ENCODE data around the gene SORL1-AS1.
"Not testable (repeated sequence)": the region's sequence is repeated elsewhere in the genome, so short reads cannot be mapped to it uniquely, and the experiment has no call there.

The SORL1-AS1 gene

GRCh38 chr11:121485216-121485615 is 32.4 kb upstream of the SORL1-AS1 start:
- Histone ChIP-seq H3K27me3 (ENCODE audit: control insufficient read depth, insufficient read depth, low read length) (no peaks in the 10 kb centered on the region), H3K4me3 (ENCODE audit: low read depth, low read length) (no peak overlapping the region), H3K4me1 (ENCODE audit: control insufficient read depth, insufficient read depth, low read length) (peaks cover 2% of the 10 kb centered on the region), H3K9me3 (ENCODE audit: control insufficient read depth, insufficient read depth, low read length) (no peaks in the 10 kb centered on the region), H3K9ac (ENCODE audit: low read depth, low read length) (no peak overlapping the region), H3K36me3 (ENCODE audit: control insufficient read depth, insufficient read depth, low read length) (no peaks in the 10 kb centered on the region)

DNA sequence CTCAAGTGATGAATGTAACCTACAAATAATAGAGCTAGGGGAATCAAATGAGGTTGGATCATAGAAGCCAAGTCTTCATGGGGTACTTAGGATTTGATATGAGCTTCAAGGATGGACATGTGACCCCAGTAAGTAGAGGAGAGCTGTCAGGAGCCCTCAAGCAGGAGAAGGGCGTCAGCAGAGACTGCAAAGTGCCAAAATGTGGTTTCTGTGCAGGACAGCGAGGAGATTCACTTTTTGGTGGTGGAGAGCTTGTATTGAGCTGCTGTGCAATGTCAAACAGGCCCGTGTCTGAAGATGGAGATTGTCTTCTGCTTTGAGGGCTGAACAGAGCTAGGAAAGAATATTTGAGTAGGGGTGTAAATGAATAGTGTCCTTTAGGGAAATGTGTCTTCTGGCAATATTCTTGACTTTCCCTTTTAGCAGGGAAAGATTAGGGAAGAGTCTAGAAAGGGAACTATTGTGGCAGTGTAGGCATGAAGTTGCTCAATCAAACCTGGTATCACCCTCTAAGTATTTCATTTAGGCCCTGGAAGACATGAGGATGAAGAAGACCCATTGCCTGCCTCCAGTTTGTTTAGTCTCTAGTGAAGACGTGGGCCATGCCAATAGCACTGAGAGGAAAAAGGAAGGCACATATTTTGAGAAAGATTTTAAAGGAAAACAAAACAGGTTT is 31.2 kb upstream of the SORL1-AS1 start:
- no peaks in the 10 kb centered on the region for H3K9me3 ChIP-seq (ENCODE audit: control insufficient read depth, insufficient read depth, low read length)
- no peaks in the 10 kb centered on the region for H3K36me3 ChIP-seq (ENCODE audit: control insufficient read depth, insufficient read depth, low read length)
- H3K9ac ChIP-seq (ENCODE audit: low read depth, low read length): no peak overlapping the region
- no peak overlapping the region for H3K4me3 ChIP-seq (ENCODE audit: low read depth, low read length)
- H3K4me1 ChIP-seq (ENCODE audit: control insufficient read depth, insufficient read depth, low read length): peaks cover 14% of the 10 kb centered on the region
- H3K27me3 ChIP-seq (ENCODE audit: control insufficient read depth, insufficient read depth, low read length): no peaks in the 10 kb centered on the region

- H3K4me3 ChIP-seq (ENCODE audit: low read depth, low read length): no peak overlapping the region
- no peaks in the 10 kb centered on the region for H3K9me3 ChIP-seq (ENCODE audit: control insufficient read depth, insufficient read depth, low read length)
Measured at GRCh38 chr11:121482231-121483129, 29.7 kb upstream of the SORL1-AS1 start.

DNA sequence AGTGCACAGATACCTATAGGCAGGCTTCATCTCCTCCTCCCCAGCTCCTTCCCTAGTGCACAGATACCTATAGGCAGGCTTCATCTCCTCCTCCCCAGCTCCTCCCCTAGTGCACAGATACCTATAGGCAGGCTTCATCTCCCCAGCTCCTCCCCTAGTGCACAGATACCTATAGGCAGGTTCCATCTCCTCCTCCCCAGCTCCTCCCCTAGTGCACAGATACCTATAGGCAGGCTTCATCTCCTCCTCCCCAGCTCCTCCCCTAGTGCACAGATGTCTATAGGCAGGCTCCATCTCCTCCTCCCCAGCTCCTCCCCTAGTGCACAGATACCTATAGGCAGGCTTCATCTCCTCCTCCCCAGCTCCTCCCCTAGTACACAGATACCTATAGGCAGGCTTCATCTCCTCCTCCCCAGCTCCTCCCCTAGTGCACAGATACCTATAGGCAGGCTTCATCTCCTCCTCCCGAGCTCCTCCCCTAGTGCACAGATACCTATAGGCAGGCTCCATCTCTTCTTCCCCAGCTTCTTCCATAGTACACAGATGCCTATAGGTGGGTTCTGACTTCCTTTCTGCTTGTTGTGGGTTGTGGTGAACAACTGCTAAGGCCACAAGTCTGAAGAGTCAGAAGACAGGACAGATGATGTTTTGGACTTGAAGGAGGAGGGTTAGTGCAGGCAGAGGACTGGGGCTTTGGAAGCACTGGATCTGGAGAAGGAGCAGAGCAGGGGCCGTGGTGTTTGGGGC is 28.9 kb upstream of the SORL1-AS1 start:
- peaks cover 27% of the 10 kb centered on the region for H3K4me1 ChIP-seq (ENCODE audit: control insufficient read depth, insufficient read depth, low read length)

More at GRCh38 chr11:121482231-121483129, 29.7 kb upstream of the SORL1-AS1 start:
- Histone ChIP-seq H3K9ac (ENCODE audit: low read depth, low read length) (no peak overlapping the region), H3K27me3 (ENCODE audit: control insufficient read depth, insufficient read depth, low read length) (no peaks in the 10 kb centered on the region), H3K4me1 (ENCODE audit: control insufficient read depth, insufficient read depth, low read length) (peaks cover 23% of the 10 kb centered on the region), H3K36me3 (ENCODE audit: control insufficient read depth, insufficient read depth, low read length) (no peaks in the 10 kb centered on the region)

DNA sequence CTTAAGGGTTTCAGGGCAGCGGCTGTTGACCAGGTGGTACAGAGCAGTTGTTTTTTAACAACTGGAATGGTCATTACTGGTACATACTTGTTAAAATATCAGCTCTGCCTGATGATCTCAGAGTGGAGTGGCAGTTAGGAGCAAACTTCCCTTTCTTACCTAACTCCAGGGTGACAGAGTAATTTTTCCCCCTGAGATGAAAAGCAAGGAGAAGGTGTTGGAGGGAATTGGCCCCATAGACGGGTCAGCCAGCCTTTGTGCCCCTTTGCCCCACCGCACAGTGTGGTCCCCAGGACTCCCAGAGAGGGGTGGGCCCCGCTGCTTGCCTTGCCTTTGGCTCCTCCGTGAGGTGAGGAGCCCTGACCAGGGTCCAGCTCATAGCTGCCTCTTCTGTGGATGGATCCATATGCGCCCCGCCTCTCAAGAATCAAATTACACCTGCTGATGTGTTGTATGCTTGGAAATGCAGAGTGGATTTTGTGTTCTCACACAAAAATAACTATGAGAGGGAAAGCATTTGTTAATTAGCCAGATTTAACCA is 27.0 kb upstream of the SORL1-AS1 start:
- H3K4me1 ChIP-seq (ENCODE audit: control insufficient read depth, insufficient read depth, low read length): peaks cover 27% of the 10 kb centered on the region

More for the DNA sequence above, 28.9 kb upstream of the SORL1-AS1 start:
- not testable (repeated sequence) for H3K9ac ChIP-seq (ENCODE audit: low read depth, low read length); H3K9me3 ChIP-seq (ENCODE audit: control insufficient read depth, insufficient read depth, low read length); H3K4me3 ChIP-seq (ENCODE audit: low read depth, low read length); H3K36me3 ChIP-seq (ENCODE audit: control insufficient read depth, insufficient read depth, low read length); H3K27me3 ChIP-seq (ENCODE audit: control insufficient read depth, insufficient read depth, low read length)

GRCh38 chr11:121478895-121479697 is 26.3 kb upstream of the SORL1-AS1 start:
- Histone ChIP-seq H3K9ac (ENCODE audit: low read depth, low read length) (peak overlapping the region; percentile 29), H3K36me3 (ENCODE audit: control insufficient read depth, insufficient read depth, low read length) (no peaks in the 10 kb centered on the region), H3K4me3 (ENCODE audit: low read depth, low read length) (peak overlapping the region; percentile 27), H3K9me3 (ENCODE audit: control insufficient read depth, insufficient read depth, low read length) (no peaks in the 10 kb centered on the region), H3K4me1 (ENCODE audit: control insufficient read depth, insufficient read depth, low read length) (peaks cover 27% of the 10 kb centered on the region), H3K27me3 (ENCODE audit: control insufficient read depth, insufficient read depth, low read length) (no peaks in the 10 kb centered on the region)

More for the DNA sequence above, 27.0 kb upstream of the SORL1-AS1 start:
- peak overlapping the region; percentile 27 for H3K4me3 ChIP-seq (ENCODE audit: low read depth, low read length)
- H3K9ac ChIP-seq (ENCODE audit: low read depth, low read length): no peak overlapping the region
- H3K36me3 ChIP-seq (ENCODE audit: control insufficient read depth, insufficient read depth, low read length): no peaks in the 10 kb centered on the region
- H3K9me3 ChIP-seq (ENCODE audit: control insufficient read depth, insufficient read depth, low read length): no peaks in the 10 kb centered on the region
- no peaks in the 10 kb centered on the region for H3K27me3 ChIP-seq (ENCODE audit: control insufficient read depth, insufficient read depth, low read length)

DNA sequence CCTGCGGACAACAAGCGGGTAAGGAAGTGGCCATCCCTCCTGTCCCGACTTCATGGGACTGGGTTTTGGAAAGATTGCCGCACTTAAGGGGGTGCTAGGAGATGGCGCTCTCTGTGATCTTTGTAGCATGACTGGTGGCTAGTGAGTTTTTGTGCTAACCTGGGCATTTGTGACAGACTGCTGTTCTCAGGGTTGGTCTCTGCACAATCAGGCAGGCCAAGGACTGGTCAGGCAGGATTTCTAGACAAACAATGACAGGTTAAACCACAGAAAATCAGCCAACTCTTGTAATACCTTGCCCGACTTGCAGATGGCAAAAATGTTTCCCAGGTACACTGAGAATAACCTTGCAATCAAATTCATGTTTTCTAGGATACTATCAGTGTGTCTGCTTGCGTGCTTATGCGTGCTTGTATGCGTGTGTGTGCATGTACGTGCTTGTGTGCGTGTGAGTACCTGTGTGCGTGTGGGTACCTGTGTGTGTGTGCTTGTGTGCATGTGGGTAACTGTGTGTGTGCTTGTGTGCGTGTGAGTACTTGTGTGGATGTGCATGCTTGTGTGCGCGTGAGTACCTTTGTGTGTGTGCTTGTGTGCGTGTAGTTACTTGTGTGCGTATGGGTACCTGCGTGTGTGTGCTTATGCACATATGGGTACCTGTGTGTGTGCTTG is 25.6 kb upstream of the SORL1-AS1 start:
- no peaks in the 10 kb centered on the region for H3K36me3 ChIP-seq (ENCODE audit: control insufficient read depth, insufficient read depth, low read length)
- H3K4me3 ChIP-seq (ENCODE audit: low read depth, low read length): peak overlapping the region; percentile 24
- H3K9ac ChIP-seq (ENCODE audit: low read depth, low read length): peak overlapping the region; percentile 29

DNA sequence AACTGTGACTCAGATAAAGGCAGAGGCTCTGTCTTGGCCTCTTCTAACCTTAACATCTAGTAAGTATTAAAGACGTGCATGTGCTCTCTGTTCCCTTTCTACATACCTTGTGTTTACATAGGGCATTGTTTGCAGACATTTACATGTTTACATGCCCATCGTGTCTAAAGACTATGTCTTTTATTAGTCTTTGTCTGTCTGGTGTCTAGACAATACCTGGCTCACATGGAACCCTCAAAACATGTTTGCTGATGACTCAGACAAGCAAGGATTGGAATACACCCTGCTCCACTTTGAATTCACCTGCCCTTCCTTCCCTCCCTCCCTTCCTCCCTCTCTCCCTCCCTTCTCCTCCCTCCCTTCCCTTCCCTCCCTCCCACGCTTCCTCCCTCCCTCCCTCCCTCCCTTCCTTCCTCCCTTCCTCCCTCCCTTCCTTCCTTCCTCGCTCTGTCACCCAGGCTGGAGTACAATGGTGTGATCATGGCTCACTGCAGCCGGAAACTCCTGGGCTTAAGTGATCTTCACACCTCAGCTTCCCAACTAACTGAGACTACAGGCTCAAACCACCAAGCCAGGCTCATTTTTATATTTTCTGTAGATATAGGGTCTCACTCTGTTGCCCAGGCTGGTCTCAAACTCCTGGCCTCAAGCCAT is 23.7 kb upstream of the SORL1-AS1 start:
- Histone ChIP-seq H3K36me3 (ENCODE audit: control insufficient read depth, insufficient read depth, low read length) (no peaks in the 10 kb centered on the region), H3K4me1 (ENCODE audit: control insufficient read depth, insufficient read depth, low read length) (peaks cover 27% of the 10 kb centered on the region), H3K9ac (ENCODE audit: low read depth, low read length) (no peak overlapping the region), H3K4me3 (ENCODE audit: low read depth, low read length) (no peak overlapping the region), H3K27me3 (ENCODE audit: control insufficient read depth, insufficient read depth, low read length) (no peaks in the 10 kb centered on the region), H3K9me3 (ENCODE audit: control insufficient read depth, insufficient read depth, low read length) (no peaks in the 10 kb centered on the region)

More for the DNA sequence above, 25.6 kb upstream of the SORL1-AS1 start:
- Histone ChIP-seq H3K27me3 (ENCODE audit: control insufficient read depth, insufficient read depth, low read length) (no peaks in the 10 kb centered on the region), H3K4me1 (ENCODE audit: control insufficient read depth, insufficient read depth, low read length) (peaks cover 27% of the 10 kb centered on the region), H3K9me3 (ENCODE audit: control insufficient read depth, insufficient read depth, low read length) (no peaks in the 10 kb centered on the region)

- H3K4me1 ChIP-seq (ENCODE audit: control insufficient read depth, insufficient read depth, low read length): peaks cover 20% of the 10 kb centered on the region
- H3K9me3 ChIP-seq (ENCODE audit: control insufficient read depth, insufficient read depth, low read length): no peaks in the 10 kb centered on the region
- H3K36me3 ChIP-seq (ENCODE audit: control insufficient read depth, insufficient read depth, low read length): no peaks in the 10 kb centered on the region
- no peaks in the 10 kb centered on the region for H3K27me3 ChIP-seq (ENCODE audit: control insufficient read depth, insufficient read depth, low read length)
- no peak overlapping the region for H3K4me3 ChIP-seq (ENCODE audit: low read depth, low read length)
- no peak overlapping the region for H3K9ac ChIP-seq (ENCODE audit: low read depth, low read length)
Measured at GRCh38 chr11:121474680-121475079, 21.9 kb upstream of the SORL1-AS1 start.

GRCh38 chr11:121473064-121473777 is 20.5 kb upstream of the SORL1-AS1 start:
- H3K27me3 ChIP-seq (ENCODE audit: control insufficient read depth, insufficient read depth, low read length): no peaks in the 10 kb centered on the region
- no peak overlapping the region for H3K9ac ChIP-seq (ENCODE audit: low read depth, low read length)
- no peak overlapping the region for H3K4me3 ChIP-seq (ENCODE audit: low read depth, low read length)
- no peaks in the 10 kb centered on the region for H3K9me3 ChIP-seq (ENCODE audit: control insufficient read depth, insufficient read depth, low read length)
- H3K36me3 ChIP-seq (ENCODE audit: control insufficient read depth, insufficient read depth, low read length): no peaks in the 10 kb centered on the region
- H3K4me1 ChIP-seq (ENCODE audit: control insufficient read depth, insufficient read depth, low read length): peaks cover 10% of the 10 kb centered on the region
